ENCODE data around the gene CILP2.

CILP2 gene

DNA sequence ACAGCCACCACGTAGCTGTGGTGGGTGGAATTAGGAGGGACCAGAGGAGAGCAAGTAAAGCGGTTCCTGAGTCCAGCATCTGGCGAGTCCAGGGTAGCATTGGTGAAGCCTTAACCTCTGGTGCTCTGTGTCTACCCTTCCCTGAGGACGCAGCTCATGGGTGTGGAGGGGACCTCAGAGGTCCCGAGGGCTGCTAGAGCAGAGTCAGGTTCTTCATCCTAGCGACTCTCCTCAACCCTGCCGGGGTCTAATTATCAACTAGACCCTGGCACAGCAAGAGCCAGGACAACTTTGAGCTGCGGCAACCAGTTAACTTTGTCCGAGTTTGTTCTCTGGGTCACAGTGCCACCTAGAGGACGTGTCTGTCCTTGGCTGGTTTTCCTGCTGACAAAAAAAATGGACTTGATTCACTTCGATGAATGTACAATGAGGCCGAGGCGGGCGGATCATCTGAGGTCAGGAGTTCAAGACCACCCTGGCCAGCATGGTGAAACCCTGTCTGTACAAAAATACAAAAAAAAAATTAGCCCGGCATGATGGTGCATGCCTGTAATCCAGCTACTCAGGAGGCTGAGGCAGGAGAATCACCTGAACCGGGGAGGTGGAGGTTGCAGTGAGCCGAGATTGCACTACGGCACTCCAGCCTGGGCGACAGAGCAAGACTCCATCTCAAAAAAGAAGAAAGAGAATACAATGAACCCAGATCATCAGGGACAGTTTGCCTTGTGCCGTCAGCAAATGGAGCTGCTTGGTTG lies 47.7 kb upstream of the CILP2 start:
- H3K4me3 ChIP-seq (ENCODE audit: low read depth in 1 of 2, low read length in 2 of 2): no peak overlapping the region
- peaks cover 82% of the 10 kb centered on the region for H4K20me1 ChIP-seq (ENCODE audit: insufficient read depth, low read length)
- peaks cover 83% of the 10 kb centered on the region for H3K79me2 ChIP-seq (ENCODE audit: insufficient read depth, low read length)
- H3K36me3 ChIP-seq (ENCODE audit: insufficient read depth, low read length): peaks cover 73% of the 10 kb centered on the region
- H3K27ac ChIP-seq (ENCODE audit: low read length): 0 out of 2 replicates have a peak overlapping the region, but pooled peaks have one; percentile 28
- ATAC-seq (ENCODE audit: insufficient read depth, low read depth): peak; percentile 56
- H3K9me3 ChIP-seq (ENCODE audit: insufficient read depth, low read length, severe bottlenecking): no peaks in the 10 kb centered on the region
- H3K4me1 ChIP-seq (ENCODE audit: insufficient read depth, low read length): peaks cover 27% of the 10 kb centered on the region
- no peak overlapping the region for H3K4me2 ChIP-seq (ENCODE audit: insufficient read depth, low read length)
- DNase-seq: peak; percentile 76
- H3K9ac ChIP-seq (ENCODE audit: low read depth, low read length): no peak overlapping the region
- no peak overlapping the region for H2AFZ ChIP-seq (ENCODE audit: low read depth, low read length)
- TF ChIP-seq, protein P1, sequence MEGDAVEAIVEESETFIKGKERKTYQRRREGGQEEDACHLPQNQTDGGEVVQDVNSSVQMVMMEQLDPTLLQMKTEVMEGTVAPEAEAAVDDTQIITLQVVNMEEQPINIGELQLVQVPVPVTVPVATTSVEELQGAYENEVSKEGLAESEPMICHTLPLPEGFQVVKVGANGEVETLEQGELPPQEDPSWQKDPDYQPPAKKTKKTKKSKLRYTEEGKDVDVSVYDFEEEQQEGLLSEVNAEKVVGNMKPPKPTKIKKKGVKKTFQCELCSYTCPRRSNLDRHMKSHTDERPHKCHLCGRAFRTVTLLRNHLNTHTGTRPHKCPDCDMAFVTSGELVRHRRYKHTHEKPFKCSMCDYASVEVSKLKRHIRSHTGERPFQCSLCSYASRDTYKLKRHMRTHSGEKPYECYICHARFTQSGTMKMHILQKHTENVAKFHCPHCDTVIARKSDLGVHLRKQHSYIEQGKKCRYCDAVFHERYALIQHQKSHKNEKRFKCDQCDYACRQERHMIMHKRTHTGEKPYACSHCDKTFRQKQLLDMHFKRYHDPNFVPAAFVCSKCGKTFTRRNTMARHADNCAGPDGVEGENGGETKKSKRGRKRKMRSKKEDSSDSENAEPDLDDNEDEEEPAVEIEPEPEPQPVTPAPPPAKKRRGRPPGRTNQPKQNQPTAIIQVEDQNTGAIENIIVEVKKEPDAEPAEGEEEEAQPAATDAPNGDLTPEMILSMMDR (IDR thresholded peaks at IDR 0.05; ENCODE audit: borderline replicate concordance, extremely low read depth, low read length, poor library complexity, severe bottlenecking): peak; percentile 84
- no peak for TF ChIP-seq EZH2 (IDR thresholded peaks at IDR 0.05; ENCODE audit: borderline replicate concordance, low read depth, low read length, severe bottlenecking)
- no peaks in the 10 kb centered on the region for H3K27me3 ChIP-seq (ENCODE audit: insufficient read depth, low read length, poor library complexity)

DNA sequence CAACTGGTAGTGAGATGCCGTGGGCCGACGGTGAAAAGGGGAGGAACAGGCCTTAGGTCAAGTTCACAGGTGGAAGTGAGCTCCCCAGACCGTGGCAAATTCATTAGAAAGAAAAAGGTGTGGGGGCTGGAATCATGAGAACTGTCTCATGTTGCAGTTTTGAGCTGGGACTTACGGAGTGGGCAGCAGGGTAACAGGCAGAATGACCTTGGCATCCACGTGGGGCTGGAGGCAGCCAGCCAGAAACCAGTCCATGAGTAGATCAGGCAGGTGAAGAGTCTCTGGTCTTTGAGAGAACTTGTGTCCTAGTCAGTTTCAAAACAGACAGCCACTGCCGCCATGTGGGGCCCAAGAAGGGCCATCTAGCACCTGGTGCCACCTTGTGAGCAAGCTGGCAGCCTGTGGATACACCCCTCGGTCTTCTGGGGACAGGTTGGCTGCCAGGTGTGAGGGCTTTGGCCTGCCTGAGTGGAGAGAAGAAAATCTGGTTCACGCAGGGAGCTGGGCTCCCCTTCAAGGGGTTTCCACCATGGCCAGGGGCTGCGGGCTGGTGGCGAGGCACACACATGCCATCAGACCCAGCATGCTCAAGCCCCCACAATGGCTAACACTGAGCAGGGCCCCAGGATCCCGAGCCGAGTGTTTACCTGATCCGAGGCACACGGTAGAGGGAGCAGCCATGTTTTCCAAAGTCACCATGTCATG lies 46.6 kb upstream of the CILP2 start:
- H3K9ac ChIP-seq (ENCODE audit: low read depth, low read length): no peak overlapping the region
- H3K4me3 ChIP-seq (ENCODE audit: low read depth in 1 of 2, low read length in 2 of 2): no peak overlapping the region
- ATAC-seq (ENCODE audit: insufficient read depth, low read depth) (no peak), DNase-seq (no peak)
- no peaks in the 10 kb centered on the region for H3K9me3 ChIP-seq (ENCODE audit: insufficient read depth, low read length, severe bottlenecking)
- peaks cover 27% of the 10 kb centered on the region for H3K4me1 ChIP-seq (ENCODE audit: insufficient read depth, low read length)
- peaks cover 81% of the 10 kb centered on the region for H4K20me1 ChIP-seq (ENCODE audit: insufficient read depth, low read length)
- H3K27ac ChIP-seq (ENCODE audit: low read length): no peak overlapping the region
- H2AFZ ChIP-seq (ENCODE audit: low read depth, low read length): no peak overlapping the region
- no peak for TF ChIP-seq EZH2 (IDR thresholded peaks at IDR 0.05; ENCODE audit: borderline replicate concordance, low read depth, low read length, severe bottlenecking)
- TF ChIP-seq, protein P1 (IDR thresholded peaks at IDR 0.05; ENCODE audit: borderline replicate concordance, extremely low read depth, low read length, poor library complexity, severe bottlenecking): no peak
- H3K27me3 ChIP-seq (ENCODE audit: insufficient read depth, low read length, poor library complexity): no peaks in the 10 kb centered on the region
- no peak overlapping the region for H3K4me2 ChIP-seq (ENCODE audit: insufficient read depth, low read length)
- peaks cover 73% of the 10 kb centered on the region for H3K36me3 ChIP-seq (ENCODE audit: insufficient read depth, low read length)
- H3K79me2 ChIP-seq (ENCODE audit: insufficient read depth, low read length): peaks cover 79% of the 10 kb centered on the region

DNA sequence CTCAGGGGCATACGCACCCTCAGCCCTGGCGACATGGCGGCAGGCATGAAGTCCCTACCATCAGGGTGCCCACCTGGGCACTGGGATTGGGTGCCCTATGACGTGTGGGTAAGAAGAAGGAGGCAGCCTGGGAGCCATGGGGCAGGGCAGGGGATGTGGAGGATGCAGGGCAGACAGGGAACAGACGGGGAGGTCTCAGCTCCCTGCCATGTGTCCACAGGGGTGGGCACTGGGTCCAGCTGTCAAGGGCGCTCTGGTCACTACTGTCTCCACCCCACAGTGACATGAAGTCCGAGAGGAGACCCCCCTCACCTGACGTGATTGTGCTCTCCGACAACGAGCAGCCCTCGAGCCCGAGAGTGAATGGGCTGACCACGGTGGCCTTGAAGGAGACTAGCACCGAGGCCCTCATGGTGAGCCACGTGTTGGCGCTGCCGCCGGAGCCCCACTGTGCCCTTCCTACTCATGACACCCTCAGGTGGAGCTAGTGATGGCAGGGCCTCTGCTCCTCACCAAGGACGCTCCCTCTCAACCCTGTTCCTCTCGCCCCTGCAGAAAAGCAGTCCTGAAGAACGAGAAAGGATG lies 45.9 kb upstream of the CILP2 start:
- no peak overlapping the region for H3K4me2 ChIP-seq (ENCODE audit: insufficient read depth, low read length)
- no peak overlapping the region for H3K4me3 ChIP-seq (ENCODE audit: low read depth in 1 of 2, low read length in 2 of 2)
- no peak for TF ChIP-seq EZH2 (IDR thresholded peaks at IDR 0.05; ENCODE audit: borderline replicate concordance, low read depth, low read length, severe bottlenecking)
- TF ChIP-seq, protein P1 (IDR thresholded peaks at IDR 0.05; ENCODE audit: borderline replicate concordance, extremely low read depth, low read length, poor library complexity, severe bottlenecking): no peak
- no peaks in the 10 kb centered on the region for H3K27me3 ChIP-seq (ENCODE audit: insufficient read depth, low read length, poor library complexity)
- no peak overlapping the region for H3K27ac ChIP-seq (ENCODE audit: low read length)
- H3K9ac ChIP-seq (ENCODE audit: low read depth, low read length): no peak overlapping the region
- H3K36me3 ChIP-seq (ENCODE audit: insufficient read depth, low read length): peaks cover 73% of the 10 kb centered on the region
- no peak overlapping the region for H2AFZ ChIP-seq (ENCODE audit: low read depth, low read length)
- H4K20me1 ChIP-seq (ENCODE audit: insufficient read depth, low read length): peaks cover 79% of the 10 kb centered on the region
- H3K79me2 ChIP-seq (ENCODE audit: insufficient read depth, low read length): peaks cover 73% of the 10 kb centered on the region
- ATAC-seq (ENCODE audit: insufficient read depth, low read depth): no peak
- H3K9me3 ChIP-seq (ENCODE audit: insufficient read depth, low read length, severe bottlenecking): no peaks in the 10 kb centered on the region
- H3K4me1 ChIP-seq (ENCODE audit: insufficient read depth, low read length): peaks cover 22% of the 10 kb centered on the region
- no peak for DNase-seq

All from DND-41 (cell line).